HEK293 (cell line): ENCODE results near the gene TMEM174.

Source experiments
- CTCF ChIA-PET: fragments of 350-600 bp; formaldehyde crosslinking; extraction: SDS; loops from one replicate; lab custom pipeline; 2021; ENCODE audit warnings: antibody characterized with exemption; lab: Yijun Ruan, JAX
- POLR2A ChIA-PET: fragments of 300-600 bp; formaldehyde crosslinking; extraction: SDS; loops from one replicate; lab custom pipeline; 2020; ENCODE audit warnings: antibody characterized with exemption, inconsistent platforms; lab: Yijun Ruan, JAX
- H3K27ac ChIP-seq: fragments of 200-500 bp; sonication (Bioruptor generic); 2 replicates; pipeline ENCODE4 v1.5.1; 2014; ENCODE audit warnings: low read depth, low read length, control low read depth, inconsistent platforms; ENCODE audit errors: extremely low read depth
- H3K36me3 ChIP-seq, 2 experiments: fragments of 200-500 bp in 1 of 2; sonication (Bioruptor generic) in 1 of 2; 1 replicate in 1 of 2; 2 replicates in 1 of 2; pipeline ENCODE4 v1.5.1; 2014 to 2017; ENCODE audit warnings: inconsistent platforms in 2 of 2, low read length in 2 of 2; ENCODE audit not compliant: control insufficient read depth in 2 of 2, insufficient read depth in 1 of 2
- H3K4me1 ChIP-seq: fragments of 200-500 bp; sonication (Bioruptor generic); 2 replicates; pipeline ENCODE4 v1.5.1; 2014; ENCODE audit warnings: mild to moderate bottlenecking, low read length, inconsistent platforms; ENCODE audit not compliant: control insufficient read depth, insufficient read depth
- H3K4me3 ChIP-seq: 2 replicates; pipeline ENCODE4 v1.5.1; 2011; ENCODE audit warnings: low read depth, mild to moderate bottlenecking, control low read depth, low read length, moderate library complexity
- H3K9me3 ChIP-seq: fragments of 200-500 bp; sonication (Bioruptor generic); 2 replicates; pipeline ENCODE4 v1.5.1; 2014; ENCODE audit warnings: low read depth, low read length, inconsistent platforms; ENCODE audit not compliant: control insufficient read depth, insufficient read depth
- INSM2 ChIP-seq: fragments of 450-650 bp; formaldehyde crosslinking; IDR thresholded peaks from 2 replicates; pipeline ENCODE4 v1.5.1; 2016; ENCODE audit warnings: missing biosample characterization, missing genetic modification characterization
- OVOL3 ChIP-seq: fragments of 450-650 bp; formaldehyde crosslinking; IDR thresholded peaks from 2 replicates; pipeline ENCODE4 v1.5.1; 2016; ENCODE audit warnings: missing biosample characterization, missing genetic modification characterization
- PRDM6 ChIP-seq: fragments of 450-650 bp; formaldehyde crosslinking; IDR thresholded peaks from 2 replicates; pipeline ENCODE4 v1.5.1; 2017; ENCODE audit warnings: missing biosample characterization, missing genetic modification characterization
- SCRT2 ChIP-seq: fragments of 450-650 bp; formaldehyde crosslinking; IDR thresholded peaks from 2 replicates; pipeline ENCODE4 v1.5.1; 2016; ENCODE audit warnings: missing biosample characterization, missing genetic modification characterization
- ZBTB17 ChIP-seq: fragments of 450-650 bp; formaldehyde crosslinking; IDR thresholded peaks from 2 replicates; pipeline ENCODE4 v1.5.1; 2016; ENCODE audit warnings: missing biosample characterization, missing genetic modification characterization
- ZBTB7A ChIP-seq: fragments of 450-650 bp; formaldehyde crosslinking; IDR thresholded peaks from 2 replicates; pipeline ENCODE4 v1.5.1; 2016; ENCODE audit warnings: low read depth, missing biosample characterization, missing genetic modification characterization
- ZIC2 ChIP-seq: fragments of 450-650 bp; formaldehyde crosslinking; IDR thresholded peaks from 2 replicates; pipeline ENCODE4 v1.5.1; 2016; ENCODE audit warnings: missing biosample characterization, missing genetic modification characterization
- ZNF174 ChIP-seq: fragments of 450-650 bp; formaldehyde crosslinking; IDR thresholded peaks from 2 replicates; pipeline ENCODE4 v1.5.0; 2017; ENCODE audit warnings: missing biosample characterization, mild to moderate bottlenecking, missing genetic modification characterization
- ZNF248 ChIP-seq: fragments of 450-650 bp; formaldehyde crosslinking; IDR thresholded peaks from 2 replicates; pipeline ENCODE4 v1.5.1; 2017; ENCODE audit warnings: missing biosample characterization, missing genetic modification characterization
- ZNF280D ChIP-seq: fragments of 450-650 bp; formaldehyde crosslinking; IDR thresholded peaks from 2 replicates; pipeline ENCODE4 v1.5.1; 2016; ENCODE audit warnings: missing biosample characterization, missing genetic modification characterization
- ZNF341 ChIP-seq: fragments of 450-650 bp; formaldehyde crosslinking; IDR thresholded peaks from 2 replicates; pipeline ENCODE4; 2016; ENCODE audit warnings: low read depth, missing biosample characterization, missing genetic modification characterization
- ZNF394 ChIP-seq: fragments of 450-650 bp; formaldehyde crosslinking; IDR thresholded peaks from 2 replicates; pipeline ENCODE4 v1.5.1; 2016; ENCODE audit warnings: missing biosample characterization, missing genetic modification characterization, mild to moderate bottlenecking, moderate library complexity, borderline replicate concordance
- ZNF501 ChIP-seq: fragments of 450-650 bp; formaldehyde crosslinking; IDR thresholded peaks from 2 replicates; pipeline ENCODE4 v1.5.1; 2016; ENCODE audit warnings: missing biosample characterization, missing genetic modification characterization
- ZNF530 ChIP-seq: fragments of 450-650 bp; formaldehyde crosslinking; IDR thresholded peaks from 2 replicates; pipeline ENCODE4 v1.5.1; 2016; ENCODE audit warnings: low read depth, missing biosample characterization, missing genetic modification characterization
- ZNF624 ChIP-seq: fragments of 450-650 bp; formaldehyde crosslinking; IDR thresholded peaks from 2 replicates; pipeline ENCODE4 v1.5.1; 2017; ENCODE audit warnings: missing biosample characterization, missing genetic modification characterization
- ZSCAN4 ChIP-seq: fragments of 450-650 bp; formaldehyde crosslinking; IDR thresholded peaks from 2 replicates; pipeline ENCODE4 v1.5.1; 2017; ENCODE audit warnings: missing biosample characterization, missing genetic modification characterization
- TF ChIP-seq, protein P1 (sequence below): fragments of 450-650 bp; formaldehyde crosslinking; IDR thresholded peaks from 2 replicates; pipeline ENCODE4 v1.5.1; 2016; ENCODE audit warnings: missing biosample characterization, missing genetic modification characterization
- TF ChIP-seq, protein P2 (sequence below): fragments of 450-650 bp; formaldehyde crosslinking; IDR thresholded peaks from 2 replicates; pipeline ENCODE4 v1.5.1; 2017; ENCODE audit warnings: missing biosample characterization, missing genetic modification characterization

TMEM174 gene

GRCh38 chr5:73137563-73138530, 35.1 kb upstream of the TMEM174 start:
- Histone ChIP-seq H3K9me3 (no peaks in the 10 kb centered on the region), H3K4me1 (no peaks in the 10 kb centered on the region), H3K27ac (no peak overlapping the region), H3K4me3 (no peak overlapping the region), H3K36me3 (no peaks in the 10 kb centered on the region)
- CTCF ChIA-PET, result interaction anchor here (0.6 to 1.2 kb wide), 2 partner anchors 64 to 182 kb away, joined by 3 to 4 read pairs; partner anchors contain the start of gene FCHO2
- POLR2A ChIA-PET, result no interaction called here
- peak; percentile 73 for TF ChIP-seq ZNF341
- no peak for TF ChIP-seq ZBTB7A (tag by site-specific recombination)
- peak; percentile 84 for TF ChIP-seq ZIC2 (tag by site-specific recombination)
- no peak for TF ChIP-seq ZNF174

DNA sequence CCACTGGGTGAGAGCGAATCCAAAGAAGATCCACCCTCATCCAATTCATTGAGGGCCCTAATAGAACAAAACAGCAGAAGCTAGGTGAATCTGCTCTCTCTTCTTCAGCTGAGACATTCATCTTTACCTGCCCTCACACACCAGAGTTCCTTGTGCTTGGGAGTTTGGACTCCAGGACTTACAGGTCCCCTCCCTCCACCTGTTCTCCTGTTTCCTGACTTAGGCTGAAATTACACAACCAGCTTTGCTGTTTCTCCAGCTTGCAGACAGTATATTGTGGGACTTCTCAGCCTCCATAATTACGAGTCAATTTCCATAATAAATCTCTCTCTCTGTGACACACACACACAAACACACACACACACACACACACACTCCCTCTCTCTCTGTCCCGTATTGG, 33.5 kb upstream of the TMEM174 start:
- no peak overlapping the region for H3K27ac ChIP-seq
- CTCF ChIA-PET, result interaction anchor here (0.6 to 1.1 kb wide), 3 partner anchors 62 to 185 kb away, joined by 4 to 7 read pairs (median 5); no protein-coding TSS in a partner anchor
- no peak overlapping the region for H3K4me3 ChIP-seq
- no peaks in the 10 kb centered on the region for H3K4me1 ChIP-seq
- POLR2A ChIA-PET, result no interaction called here
- H3K9me3 ChIP-seq, result no peaks in the 10 kb centered on the region
- no peaks in the 10 kb centered on the region for H3K36me3 ChIP-seq
- TF ChIP-seq SCRT2, result peak; percentile 73
- TF ChIP-seq, protein P1, sequence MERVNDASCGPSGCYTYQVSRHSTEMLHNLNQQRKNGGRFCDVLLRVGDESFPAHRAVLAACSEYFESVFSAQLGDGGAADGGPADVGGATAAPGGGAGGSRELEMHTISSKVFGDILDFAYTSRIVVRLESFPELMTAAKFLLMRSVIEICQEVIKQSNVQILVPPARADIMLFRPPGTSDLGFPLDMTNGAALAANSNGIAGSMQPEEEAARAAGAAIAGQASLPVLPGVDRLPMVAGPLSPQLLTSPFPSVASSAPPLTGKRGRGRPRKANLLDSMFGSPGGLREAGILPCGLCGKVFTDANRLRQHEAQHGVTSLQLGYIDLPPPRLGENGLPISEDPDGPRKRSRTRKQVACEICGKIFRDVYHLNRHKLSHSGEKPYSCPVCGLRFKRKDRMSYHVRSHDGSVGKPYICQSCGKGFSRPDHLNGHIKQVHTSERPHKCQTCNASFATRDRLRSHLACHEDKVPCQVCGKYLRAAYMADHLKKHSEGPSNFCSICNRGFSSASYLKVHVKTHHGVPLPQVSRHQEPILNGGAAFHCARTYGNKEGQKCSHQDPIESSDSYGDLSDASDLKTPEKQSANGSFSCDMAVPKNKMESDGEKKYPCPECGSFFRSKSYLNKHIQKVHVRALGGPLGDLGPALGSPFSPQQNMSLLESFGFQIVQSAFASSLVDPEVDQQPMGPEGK (tag by site-specific recombination), result no peak
- TF ChIP-seq ZSCAN4 (tag by site-specific recombination), result peak; percentile 53; the same call in 1 of the 2 replicates
- no peak for TF ChIP-seq ZNF624 (tag by site-specific recombination)
- TF ChIP-seq ZNF280D (tag by site-specific recombination), result no peak
- no peak for TF ChIP-seq OVOL3

DNA sequence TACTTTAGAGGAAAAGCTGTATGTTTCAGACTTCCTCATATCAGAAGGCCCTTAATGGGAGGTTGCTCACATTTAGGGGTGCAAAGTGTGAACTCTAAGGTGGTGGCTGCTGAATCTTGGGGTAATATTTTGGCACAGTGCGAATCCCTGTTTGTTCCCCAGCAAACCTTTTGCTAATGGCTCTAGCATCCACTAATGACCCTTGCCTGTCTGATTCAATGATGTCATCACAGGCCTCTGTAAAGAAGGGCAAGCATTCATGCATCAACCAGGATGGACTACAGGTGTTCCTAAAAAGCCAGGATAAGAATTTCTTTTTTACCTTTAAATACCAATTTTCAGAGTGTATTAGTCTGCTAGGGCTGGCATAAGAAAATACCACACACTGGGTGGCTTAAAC, 32.2 kb upstream of the TMEM174 start:
- no peaks in the 10 kb centered on the region for H3K4me1 ChIP-seq
- H3K9me3 ChIP-seq, result no peaks in the 10 kb centered on the region
- CTCF ChIA-PET, result interaction anchor here (0.6 kb wide), 1 partner anchor 107 kb away, joined by 3 read pairs; no protein-coding TSS in a partner anchor
- H3K36me3 ChIP-seq, result no peaks in the 10 kb centered on the region
- H3K4me3 ChIP-seq, result no peak overlapping the region
- H3K27ac ChIP-seq, result no peak overlapping the region
- POLR2A ChIA-PET, result no interaction called here
- TF ChIP-seq ZNF530 (no peak), INSM2 (no peak), ZNF394 (no peak), ZNF501 (tag by site-specific recombination) (no peak), PRDM6 (no peak), ZNF248 (no peak), SCRT2 (peak; percentile 53), ZBTB17 (tag by site-specific recombination) (peak; percentile 56)
- TF ChIP-seq, protein P2, sequence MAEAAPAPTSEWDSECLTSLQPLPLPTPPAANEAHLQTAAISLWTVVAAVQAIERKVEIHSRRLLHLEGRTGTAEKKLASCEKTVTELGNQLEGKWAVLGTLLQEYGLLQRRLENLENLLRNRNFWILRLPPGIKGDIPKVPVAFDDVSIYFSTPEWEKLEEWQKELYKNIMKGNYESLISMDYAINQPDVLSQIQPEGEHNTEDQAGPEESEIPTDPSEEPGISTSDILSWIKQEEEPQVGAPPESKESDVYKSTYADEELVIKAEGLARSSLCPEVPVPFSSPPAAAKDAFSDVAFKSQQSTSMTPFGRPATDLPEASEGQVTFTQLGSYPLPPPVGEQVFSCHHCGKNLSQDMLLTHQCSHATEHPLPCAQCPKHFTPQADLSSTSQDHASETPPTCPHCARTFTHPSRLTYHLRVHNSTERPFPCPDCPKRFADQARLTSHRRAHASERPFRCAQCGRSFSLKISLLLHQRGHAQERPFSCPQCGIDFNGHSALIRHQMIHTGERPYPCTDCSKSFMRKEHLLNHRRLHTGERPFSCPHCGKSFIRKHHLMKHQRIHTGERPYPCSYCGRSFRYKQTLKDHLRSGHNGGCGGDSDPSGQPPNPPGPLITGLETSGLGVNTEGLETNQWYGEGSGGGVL, result no peak
